GM13976 (cell line): ENCODE data around the gene RNF220.

Experiments used
- DNase-seq: peaks from one replicate; pipeline ENCODE4 v3.0.0; 2012; ENCODE audit warnings: low spot score
- CTCF ChIP-seq: IDR thresholded peaks from 2 replicates; pipeline ENCODE4 v1.5.1; 2012; ENCODE audit warnings: borderline replicate concordance, mild to moderate bottlenecking; ENCODE audit not compliant: insufficient read depth; ENCODE audit errors: extremely low read depth, missing control alignments, control extremely low read depth
- in situ Hi-C: fragments of 300-500 bp; cut with MboI; formaldehyde crosslinking; loops from one replicate; pipeline ENCODE4 v1.12.0; 2022; ENCODE audit warnings: low sequenced_read_pairs, mixed read lengths, inconsistent platforms; ENCODE audit not compliant: unreplicated experiment

The RNF220 gene

GRCh38 chr1:44594871-44595735 is 190.0 kb downstream of the RNF220 start:
- DNase-seq = peak; percentile 94
- in situ Hi-C loops = loop anchor here (10.0 kb wide), 1 partner anchor 220 kb away; no protein-coding TSS in a partner anchor
- TF ChIP-seq CTCF = peak; percentile 98

GRCh38 chr1:44596511-44596910 is 191.5 kb downstream of the RNF220 start:
- no peak for TF ChIP-seq CTCF
- DNase-seq = no peak
- in situ Hi-C loops = loop anchor here (10.0 kb wide), 1 partner anchor 222 kb away; no protein-coding TSS in a partner anchor

GRCh38 chr1:44598167-44598566 is 193.1 kb downstream of the RNF220 start:
- DNase-seq = no peak
- TF ChIP-seq CTCF = no peak
- in situ Hi-C loops = loop anchor here (10.0 kb wide), 1 partner anchor 223 kb away; no protein-coding TSS in a partner anchor

GRCh38 chr1:44602634-44603628 is 197.9 kb downstream of the RNF220 start:
- TF ChIP-seq CTCF = no peak
- no peak for DNase-seq
- in situ Hi-C loops = loop anchor here (10.0 kb wide), 1 partner anchor 378 kb away; no protein-coding TSS in a partner anchor

- in situ Hi-C loops = loop anchor here (10.0 kb wide), 1 partner anchor 379 kb away; no protein-coding TSS in a partner anchor
- DNase-seq = no peak
- no peak for TF ChIP-seq CTCF
These were observed 198.7 kb downstream of the RNF220 start for GRCh38 chr1:44603718-44604117.
